DMS 273 treated with DMSO at 0.1 percent for 48 hours (cell line): Measurements from ENCODE around the gene RAB11FIP2.
"Not testable (repeated sequence)": the region's sequence is repeated elsewhere in the genome, so short reads cannot be mapped to it uniquely, and the experiment has no call there.

Experiments
- DNase-seq: peaks from one replicate; lab custom pipeline; 2025; lab: John Stamatoyannopoulos, UW

The RAB11FIP2 gene

GRCh38 chr10:118046395-118047156 lies at the start of gene RAB11FIP2:
Gene RAB11FIP2 (minus strand): TSS chr10:118046941. CDS start chr10:118046163, 778 bp downstream.
- peak; percentile 46 for DNase-seq

- no peak for DNase-seq
Measured at GRCh38 chr10:118096022-118096421, 49.3 kb upstream of the RAB11FIP2 start.

- no peak for DNase-seq
Measured at GRCh38 chr10:118092209-118092608, 45.5 kb upstream of the RAB11FIP2 start.

- no peak for DNase-seq
Measured at GRCh38 chr10:118080817-118081216, 34.1 kb upstream of the RAB11FIP2 start.

GRCh38 chr10:118076705-118077104 lies 30.0 kb upstream of the RAB11FIP2 start:
- DNase-seq: no peak

- no peak for DNase-seq
Measured at GRCh38 chr10:118072840-118073239, 26.1 kb upstream of the RAB11FIP2 start.

GRCh38 chr10:118067389-118067788 lies 20.6 kb upstream of the RAB11FIP2 start:
- not testable (repeated sequence) for DNase-seq

- no peak for DNase-seq
Measured at GRCh38 chr10:118062798-118063238, 16.1 kb upstream of the RAB11FIP2 start.

- DNase-seq: no peak
Measured at GRCh38 chr10:118058371-118058770, 11.6 kb upstream of the RAB11FIP2 start.

GRCh38 chr10:118057361-118057760 lies 10.6 kb upstream of the RAB11FIP2 start:
- no peak for DNase-seq

GRCh38 chr10:118054383-118054782 lies 7.6 kb upstream of the RAB11FIP2 start:
- no peak for DNase-seq

- no peak for DNase-seq
Measured at GRCh38 chr10:118052816-118053215, 6.1 kb upstream of the RAB11FIP2 start.

- no peak for DNase-seq
Measured at GRCh38 chr10:118047880-118048279, 1.1 kb upstream of the RAB11FIP2 start.

- no peak for DNase-seq
Measured at GRCh38 chr10:118047157-118047719, 497 bp upstream of the RAB11FIP2 start.

GRCh38 chr10:118045837-118046394 lies 825 bp downstream of the RAB11FIP2 start:
- DNase-seq: peak; percentile 33

- peak; percentile 33 for DNase-seq
Measured at GRCh38 chr10:118045158-118045836, 1.4 kb downstream of the RAB11FIP2 start.

GRCh38 chr10:118042827-118043242 lies 3.9 kb downstream of the RAB11FIP2 start:
- no peak for DNase-seq

GRCh38 chr10:118042336-118042735 lies 4.4 kb downstream of the RAB11FIP2 start:
- no peak for DNase-seq

GRCh38 chr10:118041316-118041715 lies 5.4 kb downstream of the RAB11FIP2 start:
- no peak for DNase-seq

- no peak for DNase-seq
Measured at GRCh38 chr10:118036281-118036875, 10.4 kb downstream of the RAB11FIP2 start.

GRCh38 chr10:118035354-118036005 lies 11.3 kb downstream of the RAB11FIP2 start:
- no peak for DNase-seq

- no peak for DNase-seq
Measured at GRCh38 chr10:118034791-118035261, 11.9 kb downstream of the RAB11FIP2 start.
